H7 (cell line): Measurements from ENCODE around the gene WIZ. TPM values are rescaled to one million over a fixed set of nuclear protein-coding genes. Genes with fewer than 3 reads are reported as not detected.

Experiments
- DNase-seq: peaks from one replicate; pipeline ENCODE4 v3.0.0; 2012
- H3K27me3 ChIP-seq: 2 replicates; pipeline ENCODE4 v1.6.0; 2011; ENCODE audit warnings: mild to moderate bottlenecking, low read length; ENCODE audit not compliant: control insufficient read depth, insufficient read depth
- H3K36me3 ChIP-seq: replicated peaks from 2 replicates; pipeline ENCODE4 v1.5.1; 2011; ENCODE audit warnings: low read length; ENCODE audit not compliant: control insufficient read depth, insufficient read depth
- H3K4me3 ChIP-seq: 2 replicates; pipeline ENCODE4 v1.5.1; 2011; ENCODE audit warnings: low read depth, mild to moderate bottlenecking, control low read depth, low read length, moderate library complexity; ENCODE audit not compliant: insufficient read depth
- total RNA-seq: library from RNA; depleted of rRNA; stranded (reverse); fragments of >200 nt; shearing (Covaris generic); gene quantifications from 2 replicates; pipeline ENCODE4 v1.2.3, GENCODE V29; 2014

WIZ gene
- total RNA-seq, 1 experiment from 2014 or later = 17.6 TPM

GRCh38 chr19:15443325-15443724 is 6.4 kb downstream of the WIZ start:
- H3K36me3 ChIP-seq = no peaks in the 10 kb centered on the region
- peaks cover 3% of the 10 kb centered on the region; the same call in 1 of the 2 replicates for H3K27me3 ChIP-seq
- no peak overlapping the region for H3K4me3 ChIP-seq
- no peak for DNase-seq

DNA sequence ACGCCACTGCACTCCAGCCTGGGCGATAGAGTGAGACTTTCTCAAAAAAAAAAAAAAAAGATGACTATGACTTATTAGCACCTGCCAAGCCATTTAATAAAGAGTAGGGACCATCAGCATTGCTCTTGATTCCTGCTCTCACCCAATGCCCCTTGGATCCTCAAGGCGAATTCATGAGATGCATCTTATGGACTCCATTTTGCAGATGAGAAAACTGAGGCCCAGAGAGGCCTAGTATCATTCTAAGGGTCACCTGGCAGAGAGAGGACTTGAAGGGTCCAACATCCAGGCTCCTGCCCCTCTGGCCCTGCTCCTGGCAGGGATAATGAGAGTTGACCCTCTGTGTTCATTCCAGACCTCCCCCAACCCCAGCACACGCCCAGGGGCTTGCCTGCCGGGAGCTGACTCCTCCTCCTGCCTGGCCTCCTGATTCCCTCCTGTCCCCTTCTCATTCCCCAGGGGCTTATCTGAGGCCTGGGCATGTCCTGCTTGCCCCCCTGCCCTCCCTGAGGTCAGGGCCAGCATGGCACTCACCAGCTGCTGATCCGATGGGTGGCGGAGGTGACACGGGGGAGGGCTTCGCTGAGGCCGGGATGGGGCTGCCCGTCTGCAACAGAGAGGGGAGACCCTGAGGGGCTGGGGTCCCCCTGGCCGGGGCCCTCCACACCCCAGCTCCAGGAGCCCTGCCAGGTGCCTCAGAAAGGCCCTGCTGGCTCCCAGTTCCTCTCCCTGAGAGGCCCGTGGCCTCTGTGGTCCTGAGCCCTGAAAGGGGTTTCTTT is 7.4 kb downstream of the WIZ start:
- Histone ChIP-seq H3K27me3 (peaks cover 1% of the 10 kb centered on the region; the same call in 1 of the 2 replicates), H3K4me3 (no peak overlapping the region), H3K36me3 (no peaks in the 10 kb centered on the region)
- no peak for DNase-seq

- no peaks in the 10 kb centered on the region for H3K36me3 ChIP-seq
- no peaks in the 10 kb centered on the region; the same call in 1 of the 2 replicates for H3K27me3 ChIP-seq
- DNase-seq = no peak
- H3K4me3 ChIP-seq = no peak overlapping the region
These were observed 8.4 kb downstream of the WIZ start for GRCh38 chr19:15441317-15441716.

- H3K4me3 ChIP-seq = no peak overlapping the region
- no peaks in the 10 kb centered on the region for H3K36me3 ChIP-seq
- no peaks in the 10 kb centered on the region; the same call in 1 of the 2 replicates for H3K27me3 ChIP-seq
- no peak for DNase-seq
These were observed 9.7 kb downstream of the WIZ start for GRCh38 chr19:15439821-15440641.

DNA sequence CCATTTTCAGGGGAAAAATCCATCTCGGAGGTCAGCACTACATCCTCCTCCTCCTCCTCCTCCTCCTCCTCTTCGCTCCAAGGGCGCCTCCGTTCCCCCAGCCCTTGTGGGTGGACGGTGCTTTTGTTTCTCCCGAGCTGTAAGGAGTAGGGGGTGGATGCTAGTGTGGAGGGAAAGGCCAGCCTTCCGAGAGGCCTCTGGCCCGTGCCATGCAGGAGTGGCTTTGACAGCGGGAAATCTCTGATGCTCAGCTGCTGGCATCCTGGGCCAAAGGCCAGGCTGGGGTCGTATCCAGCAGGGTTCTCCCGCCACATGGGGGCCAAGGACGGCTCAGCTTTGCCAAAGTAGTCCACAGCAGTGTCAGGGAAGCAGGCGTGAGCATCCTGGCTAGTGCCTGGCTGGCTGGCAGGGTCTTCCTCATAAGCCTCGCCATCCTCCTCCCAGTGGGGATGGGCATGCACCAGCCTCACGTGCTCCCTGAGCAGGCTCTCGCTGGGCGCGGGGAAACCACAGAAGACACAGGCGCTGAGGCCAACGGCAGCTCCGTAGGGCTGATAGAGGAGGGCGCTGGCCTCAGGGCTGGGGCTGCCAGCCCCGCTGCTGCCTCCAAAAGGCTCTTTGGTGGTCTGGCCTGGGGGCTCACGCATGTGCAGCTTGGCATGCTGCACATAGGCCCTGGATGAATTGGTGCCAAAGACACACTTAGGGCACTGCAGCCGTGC is 10.5 kb downstream of the WIZ start:
- no peaks in the 10 kb centered on the region; the same call in 1 of the 2 replicates for H3K27me3 ChIP-seq
- no peak for DNase-seq
- no peaks in the 10 kb centered on the region for H3K36me3 ChIP-seq
- no peak overlapping the region for H3K4me3 ChIP-seq

- no peak for DNase-seq
- H3K36me3 ChIP-seq = no peaks in the 10 kb centered on the region
- no peaks in the 10 kb centered on the region; the same call in 1 of the 2 replicates for H3K27me3 ChIP-seq
- no peak overlapping the region for H3K4me3 ChIP-seq
These were observed 11.2 kb downstream of the WIZ start for GRCh38 chr19:15438577-15438976.

- DNase-seq = no peak
- Histone ChIP-seq H3K4me3 (no peak overlapping the region), H3K36me3 (no peaks in the 10 kb centered on the region)
These were observed 11.6 kb downstream of the WIZ start for GRCh38 chr19:15438124-15438496.

DNA sequence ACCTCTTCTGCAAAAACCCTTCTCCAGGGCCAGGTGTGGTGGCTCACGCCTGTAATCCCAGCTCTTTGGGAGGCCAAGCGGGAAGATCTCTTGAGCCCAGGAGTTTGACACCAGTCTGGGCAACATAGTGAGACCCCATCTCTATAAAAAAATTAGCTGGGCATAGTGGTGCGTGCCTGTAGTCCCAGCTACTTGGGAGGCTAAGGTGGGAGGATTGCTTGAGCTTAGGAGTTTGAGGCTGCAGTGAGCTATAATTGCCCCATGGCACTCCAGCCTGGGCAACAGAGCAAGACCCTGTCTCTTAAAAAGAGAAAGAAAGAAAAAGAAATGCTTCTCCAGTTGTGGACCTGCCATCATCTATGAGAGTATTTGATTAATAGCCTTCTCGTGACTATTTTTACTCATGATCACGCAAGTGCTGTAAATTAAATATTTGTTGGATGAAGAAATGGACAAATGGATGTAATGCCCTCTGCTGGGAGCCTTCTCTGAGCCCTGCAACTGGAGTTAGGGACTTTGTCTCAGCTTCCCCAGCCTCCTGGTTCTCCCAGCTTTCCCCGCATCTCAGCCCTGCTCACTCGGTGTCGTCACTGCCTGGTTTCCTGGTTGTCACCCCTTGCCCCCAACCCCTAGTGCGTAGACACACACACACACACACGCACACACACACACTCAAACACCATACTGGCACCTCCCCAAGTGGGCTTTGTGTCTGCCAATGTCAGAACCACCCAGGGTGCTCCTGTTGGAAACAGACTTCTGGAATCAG is 12.2 kb downstream of the WIZ start:
- H3K4me3 ChIP-seq = no peak overlapping the region
- DNase-seq = no peak
- H3K36me3 ChIP-seq = no peaks in the 10 kb centered on the region
- no peaks in the 10 kb centered on the region; the same call in 1 of the 2 replicates for H3K27me3 ChIP-seq

More at GRCh38 chr19:15438124-15438496, 11.6 kb downstream of the WIZ start:
- H3K27me3 ChIP-seq = no peaks in the 10 kb centered on the region; the same call in 1 of the 2 replicates

DNA sequence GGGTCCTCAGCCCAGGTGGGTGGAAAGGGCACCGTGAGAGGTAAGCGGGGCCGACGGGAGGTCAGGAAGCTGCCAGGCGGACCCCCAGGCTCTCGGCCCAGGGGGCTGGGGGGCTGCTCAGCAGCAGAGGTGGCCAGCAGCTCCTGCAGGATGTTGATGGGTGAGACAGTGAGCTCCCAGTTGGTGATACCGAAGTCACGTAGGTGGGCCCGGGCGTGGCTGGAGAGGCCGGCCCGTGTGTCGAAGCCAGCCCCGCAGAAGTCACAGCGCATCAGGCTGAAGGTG is 13.0 kb downstream of the WIZ start:
- DNase-seq = no peak
- H3K4me3 ChIP-seq = no peak overlapping the region
- H3K36me3 ChIP-seq = no peaks in the 10 kb centered on the region

DNA sequence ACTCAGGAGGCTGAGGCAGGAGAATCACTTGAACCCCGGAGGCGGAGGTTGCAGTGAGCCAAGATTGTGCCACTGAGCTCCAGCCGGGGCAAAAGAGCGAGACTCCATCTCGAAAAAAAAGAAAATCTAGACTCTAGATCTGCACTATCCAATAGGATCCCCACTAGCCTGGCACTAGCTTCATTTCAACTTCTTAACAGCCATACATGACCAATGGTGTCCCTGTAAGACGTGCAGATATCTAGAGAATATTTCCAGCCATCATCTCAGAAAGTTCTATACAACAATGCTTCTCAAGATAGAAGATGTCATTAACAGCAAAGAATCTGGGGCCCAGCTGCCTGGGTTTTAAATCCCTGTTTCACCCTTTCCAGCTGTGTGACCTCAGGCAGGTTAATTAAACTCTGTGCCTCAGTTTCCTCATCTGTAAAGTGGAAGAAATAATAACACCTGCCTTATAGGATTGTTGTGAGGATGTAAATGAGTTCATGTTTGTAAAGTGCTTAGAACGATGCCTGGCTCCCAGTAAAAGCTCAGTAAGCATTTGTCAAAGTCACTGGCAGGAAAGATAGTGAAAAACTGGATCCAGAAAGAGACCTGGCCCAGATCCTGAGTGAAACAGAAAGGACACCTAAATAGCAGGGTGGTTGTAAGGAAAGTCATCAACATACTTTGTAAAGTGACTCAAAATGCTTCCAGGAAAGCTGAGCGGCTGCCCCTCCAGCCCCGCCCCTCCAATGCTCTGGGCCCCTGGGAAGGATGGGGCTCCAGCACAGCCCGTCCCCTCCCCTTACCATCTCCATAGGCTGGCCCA is 13.5 kb downstream of the WIZ start:
- H3K27me3 ChIP-seq = no peaks in the 10 kb centered on the region; the same call in 1 of the 2 replicates
- no peak overlapping the region for H3K4me3 ChIP-seq
- no peaks in the 10 kb centered on the region for H3K36me3 ChIP-seq
- no peak for DNase-seq

More for the DNA sequence above, 13.0 kb downstream of the WIZ start:
- H3K27me3 ChIP-seq = no peaks in the 10 kb centered on the region; the same call in 1 of the 2 replicates

- Histone ChIP-seq H3K36me3 (no peaks in the 10 kb centered on the region), H3K4me3 (peak overlapping the region; percentile 81), H3K27me3 (no peaks in the 10 kb centered on the region; the same call in 1 of the 2 replicates)
- DNase-seq = no peak
These were observed 16.2 kb downstream of the WIZ start for GRCh38 chr19:15433519-15434069.

DNA sequence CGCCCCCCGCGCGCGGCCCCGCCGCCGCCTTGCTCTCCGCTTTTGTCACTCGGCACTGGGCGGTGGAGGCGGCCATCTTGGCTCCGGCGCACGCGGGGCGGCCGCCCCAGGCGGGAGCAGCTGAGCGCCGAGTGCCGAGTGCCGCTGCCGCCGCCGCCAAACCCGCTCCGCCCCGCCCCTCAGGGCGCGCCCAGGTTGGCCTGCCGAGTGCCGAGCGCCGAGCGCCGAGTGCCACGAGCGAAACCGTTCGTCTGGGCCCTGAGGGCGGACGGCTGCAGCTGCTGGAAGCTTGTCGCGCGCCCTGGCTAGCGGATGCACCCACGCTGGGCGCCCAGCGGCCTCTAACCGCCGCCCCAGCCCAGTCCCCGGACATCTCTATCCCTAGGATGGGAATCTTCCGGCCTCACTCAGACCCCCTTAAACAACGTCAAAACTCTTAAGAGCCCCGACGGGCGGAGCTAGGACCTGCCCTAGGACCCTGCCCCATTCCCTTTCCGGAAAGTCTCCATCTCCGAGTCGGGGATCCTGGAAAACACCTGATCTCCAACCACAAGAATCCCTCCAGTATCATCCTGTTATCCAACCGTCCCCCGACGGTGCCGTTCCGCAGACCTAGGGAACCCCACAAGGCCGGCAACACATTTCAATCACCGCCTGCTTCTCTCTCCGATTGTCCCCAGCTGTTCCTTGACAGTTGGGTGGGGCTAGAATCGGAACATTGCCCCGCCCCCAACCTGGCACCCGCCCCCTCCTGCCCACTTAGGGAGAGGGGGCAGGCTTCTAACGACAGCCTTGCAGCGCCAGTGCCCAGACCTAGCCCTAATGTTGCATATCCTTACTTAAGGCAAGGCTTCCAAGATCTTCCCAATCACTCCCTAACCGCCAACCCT is 16.9 kb downstream of the WIZ start:
- DNase-seq = peak; percentile 99
- no peaks in the 10 kb centered on the region for H3K27me3 ChIP-seq
- H3K36me3 ChIP-seq = no peaks in the 10 kb centered on the region
- H3K4me3 ChIP-seq = peak overlapping the region; percentile 81
